CD4-positive, alpha-beta memory T cell (primary cell): ENCODE data around the gene YLPM1. TPM values are rescaled to one million over a fixed set of nuclear protein-coding genes. Genes with fewer than 3 reads are reported as not detected.

Experiments used
- CTCF ChIA-PET: fragments of 350-600 bp; sonication (Branson Sonifier 250); formaldehyde crosslinking; loops from one replicate; lab custom pipeline; 2021; ENCODE audit warnings: inconsistent platforms; ENCODE audit not compliant: partially characterized antibody; lab: Charles Lee
- POLR2A ChIA-PET: fragments of 350-600 bp; sonication (Branson Sonifier 250); formaldehyde crosslinking; loops from one replicate; lab custom pipeline; 2021; ENCODE audit not compliant: partially characterized antibody; lab: Charles Lee
- DNase-seq, 5 donors: peaks; one replicate each; pipeline versions ENCODE4 v3.0.0 to v3.0.0-alpha.2; 2020 to 2022; ENCODE audit warnings: mixed read lengths in 1 of 5
- H3K27ac ChIP-seq: one replicate; pipeline ENCODE4 v1.7.0; 2013; ENCODE audit warnings: low read depth, low read length
- H3K27me3 ChIP-seq: 2 replicates; pipeline ENCODE4 v1.7.0; 2013; ENCODE audit warnings: mild to moderate bottlenecking, low read length, moderate library complexity; ENCODE audit not compliant: insufficient read depth
- H3K36me3 ChIP-seq: 2 replicates; pipeline ENCODE4 v1.7.0; 2013; ENCODE audit warnings: mild to moderate bottlenecking, low read length, moderate library complexity; ENCODE audit not compliant: insufficient read depth
- H3K4me1 ChIP-seq: 2 replicates; pipeline ENCODE4 v1.7.0; 2013; ENCODE audit warnings: mild to moderate bottlenecking, low read length, moderate library complexity; ENCODE audit not compliant: insufficient read depth
- H3K4me3 ChIP-seq, 2 donors: one replicate each; pipeline ENCODE4 v1.7.0; 2013; ENCODE audit warnings: low read length in 2 of 2, mild to moderate bottlenecking in 1 of 2
- H3K9me3 ChIP-seq, 2 donors: one replicate each; pipeline ENCODE4 v1.7.0; 2013; ENCODE audit warnings: low read length in 2 of 2, control low read depth in 1 of 2; ENCODE audit not compliant: control insufficient read depth in 1 of 2
- H3K27ac Mint-ChIP-seq, 7 donors: one replicate each; pipeline ENCODE4 v1.8.0; 2020 to 2021; ENCODE audit warnings: mixed read lengths in 7 of 7, mild to moderate bottlenecking in 6 of 7, inconsistent platforms in 3 of 7, moderate library complexity in 3 of 7
- H3K27me3 Mint-ChIP-seq, 2 donors: one replicate each; pipeline ENCODE4 v1.8.0; 2020 to 2021; ENCODE audit warnings: mixed read lengths in 2 of 2
- H3K36me3 Mint-ChIP-seq, 2 donors: one replicate each; pipeline ENCODE4 v1.8.0; 2020 to 2021; ENCODE audit warnings: mixed read lengths in 2 of 2, inconsistent platforms in 1 of 2, mild to moderate bottlenecking in 1 of 2
- H3K4me1 Mint-ChIP-seq, 4 donors: one replicate each; pipeline ENCODE4 v1.8.0; 2020 to 2021; ENCODE audit warnings: mixed read lengths in 4 of 4, mild to moderate bottlenecking in 1 of 4
- H3K4me3 Mint-ChIP-seq, 8 donors: one replicate each; pipeline ENCODE4 v1.8.0; 2020 to 2021; ENCODE audit warnings: mixed read lengths in 8 of 8, mild to moderate bottlenecking in 7 of 8, moderate library complexity in 6 of 8, inconsistent platforms in 3 of 8
- H3K9me3 Mint-ChIP-seq, 8 donors: one replicate each; pipeline ENCODE4 v1.8.0; 2020 to 2021; ENCODE audit warnings: mixed read lengths in 8 of 8, mild to moderate bottlenecking in 5 of 8, inconsistent platforms in 3 of 8, moderate library complexity in 1 of 8
- intact Hi-C: fragments of 100-400 bp; cut with micrococcal nuclease; formaldehyde crosslinking; loops from one replicate; pipeline ENCODE4 v1.15.1; 2023
- polyA plus RNA-seq, 2 donors: library from polyadenylated mRNA; unstranded; fragments of 300-500 nt; fragmentation: Illumina TruSeq; gene quantifications; one replicate each; pipeline ENCODE4 v1.2.3, GENCODE V29; 2021
- total RNA-seq, 2 experiments: library from RNA; stranded (reverse); gene quantifications; one replicate each; pipeline ENCODE4 v1.2.3, GENCODE V29; 2021

YLPM1 gene
- total and polyA plus RNA-seq, 4 experiments from 2014 or later: 2.5 to 90.3 (median 52.3) TPM

- CTCF ChIA-PET: interaction anchor here (0.7 kb wide), 1 partner anchor 867 kb away, joined by 3 read pairs; no protein-coding TSS in a partner anchor
- intact Hi-C loops: no loop called here
- Histone ChIP-seq H3K9me3 (no peaks in the 10 kb centered on the region), H3K36me3 (peaks cover 26% of the 10 kb centered on the region), H3K4me1 (no peaks in the 10 kb centered on the region), H3K4me3 (no peak overlapping the region), H3K27ac (no peak overlapping the region), H3K27me3 (no peaks in the 10 kb centered on the region)
- Mint-ChIP-seq H3K36me3 (peaks cover 53 to 57% of the 10 kb centered on the region in 2 donors), H3K27me3 (no peaks in the 10 kb centered on the region), H3K4me1 (peaks cover 0 to 3% (median 2%) of the 10 kb centered on the region in 4 donors), H3K9me3 (peaks cover 0 to 2% (median 0%) of the 10 kb centered on the region in 8 donors), H3K4me3 (no peak overlapping the region), H3K27ac (no peak overlapping the region)
- POLR2A ChIA-PET: no interaction called here
- DNase-seq: no peak
Observed at GRCh38 chr14:74735125-74735524, 28.0 kb upstream of the YLPM1 start.

GRCh38 chr14:74737753-74738325, 25.3 kb upstream of the YLPM1 start:
- ChIA-PET POLR2A (interaction anchor here (0.5 kb wide), 1 partner anchor 1254 kb away, joined by 3 read pairs; no protein-coding TSS in a partner anchor), CTCF (no interaction called here)
- no peaks in the 10 kb centered on the region for H3K4me1 Mint-ChIP-seq
- Histone ChIP-seq H3K36me3 (peaks cover 22% of the 10 kb centered on the region), H3K9me3 (no peaks in the 10 kb centered on the region), H3K4me3 (no peak overlapping the region), H3K4me1 (no peaks in the 10 kb centered on the region), H3K27ac (no peak overlapping the region), H3K27me3 (no peaks in the 10 kb centered on the region)
- no peaks in the 10 kb centered on the region for H3K27me3 Mint-ChIP-seq
- H3K27ac Mint-ChIP-seq: no peak overlapping the region
- intact Hi-C loops: no loop called here
- DNase-seq: no peak
- peaks cover 0 to 2% (median 0%) of the 10 kb centered on the region in 8 donors for H3K9me3 Mint-ChIP-seq
- H3K4me3 Mint-ChIP-seq: no peak overlapping the region
- peaks cover 43% of the 10 kb centered on the region in 2 donors for H3K36me3 Mint-ChIP-seq

GRCh38 chr14:74739293-74740030, 23.7 kb upstream of the YLPM1 start:
- Mint-ChIP-seq H3K9me3 (peaks cover 0 to 2% (median 0%) of the 10 kb centered on the region in 8 donors), H3K27ac (no peak overlapping the region), H3K4me3 (no peak overlapping the region), H3K27me3 (no peaks in the 10 kb centered on the region), H3K4me1 (peaks cover 0 to 2% (median 0%) of the 10 kb centered on the region in 4 donors), H3K36me3 (peaks cover 28 to 32% of the 10 kb centered on the region in 2 donors)
- intact Hi-C loops: no loop called here
- DNase-seq: no peak
- Histone ChIP-seq H3K4me1 (no peaks in the 10 kb centered on the region), H3K27me3 (no peaks in the 10 kb centered on the region), H3K27ac (no peak overlapping the region), H3K36me3 (peaks cover 9% of the 10 kb centered on the region), H3K9me3 (no peaks in the 10 kb centered on the region), H3K4me3 (no peak overlapping the region)
- ChIA-PET CTCF (no interaction called here), POLR2A (interaction anchor here (1.1 kb wide), 1 partner anchor 23 kb away, joined by 3 read pairs; no protein-coding TSS in a partner anchor)

- no peak for DNase-seq
- intact Hi-C loops: no loop called here
- no peak overlapping the region for H3K27ac ChIP-seq
- H3K9me3 Mint-ChIP-seq: peaks cover 2 to 6% (median 4%) of the 10 kb centered on the region in 8 donors
- H3K9me3 ChIP-seq: no peaks in the 10 kb centered on the region
- H3K4me3 Mint-ChIP-seq: no peak overlapping the region
- peaks cover 0 to 5% of the 10 kb centered on the region in 2 donors for H3K36me3 Mint-ChIP-seq
- POLR2A ChIA-PET: no interaction called here
- no peaks in the 10 kb centered on the region for H3K4me1 ChIP-seq
- H3K27me3 Mint-ChIP-seq: no peaks in the 10 kb centered on the region
- H3K27me3 ChIP-seq: no peaks in the 10 kb centered on the region
- H3K36me3 ChIP-seq: no peaks in the 10 kb centered on the region
- peaks cover 0 to 2% (median 0%) of the 10 kb centered on the region in 4 donors for H3K4me1 Mint-ChIP-seq
- H3K27ac Mint-ChIP-seq: no peak overlapping the region
- H3K4me3 ChIP-seq: no peak overlapping the region
- CTCF ChIA-PET: no interaction called here
Observed at GRCh38 chr14:74747237-74747636, 15.9 kb upstream of the YLPM1 start.

- Histone ChIP-seq H3K4me1 (no peaks in the 10 kb centered on the region), H3K4me3 (no peak overlapping the region), H3K27me3 (no peaks in the 10 kb centered on the region), H3K9me3 (no peaks in the 10 kb centered on the region), H3K27ac (no peak overlapping the region), H3K36me3 (no peaks in the 10 kb centered on the region)
- no peaks in the 10 kb centered on the region for H3K4me1 Mint-ChIP-seq
- peaks cover 0 to 17% (median 14%) of the 10 kb centered on the region in 8 donors for H3K9me3 Mint-ChIP-seq
- no peak overlapping the region for H3K27ac Mint-ChIP-seq
- intact Hi-C loops: no loop called here
- DNase-seq: no peak
- POLR2A ChIA-PET: interaction anchor here (1.4 kb wide), 1 partner anchor 9 kb away, joined by 6 read pairs; the partner anchor contains the start of gene YLPM1
- H3K4me3 Mint-ChIP-seq: no peak overlapping the region
- peaks cover 0 to 8% of the 10 kb centered on the region in 2 donors for H3K36me3 Mint-ChIP-seq
- CTCF ChIA-PET: no interaction called here
- H3K27me3 Mint-ChIP-seq: no peaks in the 10 kb centered on the region
Observed at GRCh38 chr14:74754157-74754556, 9.0 kb upstream of the YLPM1 start.

- H3K9me3 ChIP-seq: no peaks in the 10 kb centered on the region
- H3K27ac ChIP-seq: no peak overlapping the region
- ChIA-PET POLR2A (interaction anchor here (1.4 kb wide), 1 partner anchor 8 kb away, joined by 6 read pairs; the partner anchor contains the start of gene YLPM1), CTCF (no interaction called here)
- no peak for DNase-seq
- no peaks in the 10 kb centered on the region for H3K4me1 ChIP-seq
- Mint-ChIP-seq H3K9me3 (peaks cover 0 to 17% (median 14%) of the 10 kb centered on the region in 8 donors), H3K27me3 (no peaks in the 10 kb centered on the region), H3K36me3 (peaks cover 0 to 8% of the 10 kb centered on the region in 2 donors), H3K27ac (no peak overlapping the region), H3K4me3 (no peak overlapping the region), H3K4me1 (no peaks in the 10 kb centered on the region)
- H3K36me3 ChIP-seq: no peaks in the 10 kb centered on the region
- H3K27me3 ChIP-seq: no peaks in the 10 kb centered on the region
- intact Hi-C loops: no loop called here
- no peak overlapping the region for H3K4me3 ChIP-seq
Observed at GRCh38 chr14:74754899-74755298, 8.2 kb upstream of the YLPM1 start.

- ChIA-PET POLR2A (no interaction called here), CTCF (no interaction called here)
- Mint-ChIP-seq H3K27me3 (no peaks in the 10 kb centered on the region), H3K9me3 (peaks cover 0 to 17% (median 14%) of the 10 kb centered on the region in 8 donors), H3K4me1 (no peaks in the 10 kb centered on the region), H3K36me3 (peaks cover 0 to 8% of the 10 kb centered on the region in 2 donors), H3K27ac (no peak overlapping the region), H3K4me3 (no peak overlapping the region)
- no peak for DNase-seq
- Histone ChIP-seq H3K4me1 (no peaks in the 10 kb centered on the region), H3K9me3 (no peaks in the 10 kb centered on the region), H3K36me3 (no peaks in the 10 kb centered on the region), H3K4me3 (no peak overlapping the region), H3K27ac (no peak overlapping the region), H3K27me3 (no peaks in the 10 kb centered on the region)
- intact Hi-C loops: no loop called here
Observed at GRCh38 chr14:74756326-74756725, 6.8 kb upstream of the YLPM1 start.
